Neural crest cell (in vitro differentiated cells): ENCODE measurements around the gene CLCN5. TPM values are rescaled to one million over a fixed set of nuclear protein-coding genes. Genes with fewer than 3 reads are reported as not detected.
A peak's percentile ranks its signal among the peaks of the same experiment; 100 is the strongest.

Experiments used
- DNase-seq: peaks from one replicate; pipeline ENCODE4 v3.0.0; 2021; ENCODE audit warnings: low read depth, mixed read lengths, low spot score
- H3K27ac Mint-ChIP-seq: one replicate; pipeline ENCODE4 v1.8.0; 2021; ENCODE audit warnings: mild to moderate bottlenecking, mixed read lengths; ENCODE audit not compliant: unreplicated experiment
- H3K27me3 Mint-ChIP-seq: 2 replicates; pipeline ENCODE4 v1.8.0; 2021; ENCODE audit warnings: low read depth, mild to moderate bottlenecking, mixed read lengths
- H3K36me3 Mint-ChIP-seq: 2 replicates; pipeline ENCODE4 v1.8.0; 2021; ENCODE audit warnings: low read depth, mild to moderate bottlenecking, mixed read lengths
- H3K4me1 Mint-ChIP-seq: 2 replicates; pipeline ENCODE4 v1.8.0; 2021; ENCODE audit warnings: mixed read lengths
- H3K4me3 Mint-ChIP-seq: one replicate; pipeline ENCODE4 v1.8.0; 2021; ENCODE audit warnings: mild to moderate bottlenecking, mixed read lengths
- H3K9me3 Mint-ChIP-seq: 2 replicates; pipeline ENCODE4 v1.8.0; 2021; ENCODE audit warnings: mixed read lengths
- CTCF ChIP-seq: fragments of 200-600 bp; sonication (generic); conservative IDR thresholded peaks from 2 replicates; pipeline ENCODE4 v1.5.0; 2021; ENCODE audit warnings: antibody characterized with exemption, mild to moderate bottlenecking
- total RNA-seq: library from RNA; stranded (reverse); gene quantifications from 2 replicates; pipeline ENCODE4 v1.2.1, GENCODE V29; 2021

The CLCN5 gene
- total RNA-seq, 1 donor from 2014 or later = 16.7 TPM

- TF ChIP-seq CTCF = peak; percentile 79
- no peaks in the 10 kb centered on the region for H3K4me1 Mint-ChIP-seq
- peak; percentile 33 for DNase-seq
- H3K4me3 Mint-ChIP-seq = no peak overlapping the region
- H3K36me3 Mint-ChIP-seq = no peaks in the 10 kb centered on the region
- no peaks in the 10 kb centered on the region for H3K27me3 Mint-ChIP-seq
- no peaks in the 10 kb centered on the region for H3K9me3 Mint-ChIP-seq
- H3K27ac Mint-ChIP-seq = no peak overlapping the region
These were observed 6.8 kb upstream of the CLCN5 start for GRCh38 chrX:49915361-49916222.

- Mint-ChIP-seq H3K36me3 (no peaks in the 10 kb centered on the region), H3K4me1 (peaks cover 16% of the 10 kb centered on the region), H3K27me3 (no peaks in the 10 kb centered on the region), H3K4me3 (no peak overlapping the region), H3K9me3 (no peaks in the 10 kb centered on the region), H3K27ac (no peak overlapping the region)
- peak; percentile 78 for TF ChIP-seq CTCF
- peak; percentile 40 for DNase-seq
These were observed 2.8 kb upstream of the CLCN5 start for GRCh38 chrX:49919617-49920016.

GRCh38 chrX:49921109-49921508 is 1.3 kb upstream of the CLCN5 start:
- no peak overlapping the region for H3K27ac Mint-ChIP-seq
- peaks cover 22% of the 10 kb centered on the region for H3K4me1 Mint-ChIP-seq
- TF ChIP-seq CTCF = no peak
- H3K4me3 Mint-ChIP-seq = no peak overlapping the region
- no peaks in the 10 kb centered on the region for H3K36me3 Mint-ChIP-seq
- no peaks in the 10 kb centered on the region for H3K27me3 Mint-ChIP-seq
- DNase-seq = no peak
- H3K9me3 Mint-ChIP-seq = no peaks in the 10 kb centered on the region

DNA sequence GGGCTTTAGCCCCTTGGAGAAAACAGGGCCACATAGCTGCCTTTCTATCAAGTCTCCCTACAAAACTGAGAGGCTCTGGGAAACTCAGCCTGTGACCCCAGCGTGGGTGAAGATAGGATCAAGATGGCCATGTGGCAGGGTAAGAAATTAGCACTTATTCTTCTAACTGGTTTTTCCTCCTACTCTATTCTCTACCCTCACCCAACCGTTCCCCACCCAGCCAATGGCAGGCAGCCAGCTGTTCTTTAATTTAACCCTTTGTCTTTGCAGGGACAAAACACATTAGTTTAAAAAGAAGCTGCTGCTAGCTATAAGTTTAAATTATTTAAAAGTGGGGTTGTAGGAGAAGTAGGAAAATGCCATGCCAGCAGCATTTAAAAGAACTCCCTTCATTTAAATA is 2.8 kb downstream of the CLCN5 start:
- Mint-ChIP-seq H3K36me3 (peaks cover 4% of the 10 kb centered on the region), H3K4me1 (peaks cover 31% of the 10 kb centered on the region), H3K4me3 (peak overlapping the region; percentile 87), H3K9me3 (peaks cover 5% of the 10 kb centered on the region), H3K27me3 (no peaks in the 10 kb centered on the region), H3K27ac (no peak overlapping the region)
- TF ChIP-seq CTCF = no peak
- no peak for DNase-seq

DNA sequence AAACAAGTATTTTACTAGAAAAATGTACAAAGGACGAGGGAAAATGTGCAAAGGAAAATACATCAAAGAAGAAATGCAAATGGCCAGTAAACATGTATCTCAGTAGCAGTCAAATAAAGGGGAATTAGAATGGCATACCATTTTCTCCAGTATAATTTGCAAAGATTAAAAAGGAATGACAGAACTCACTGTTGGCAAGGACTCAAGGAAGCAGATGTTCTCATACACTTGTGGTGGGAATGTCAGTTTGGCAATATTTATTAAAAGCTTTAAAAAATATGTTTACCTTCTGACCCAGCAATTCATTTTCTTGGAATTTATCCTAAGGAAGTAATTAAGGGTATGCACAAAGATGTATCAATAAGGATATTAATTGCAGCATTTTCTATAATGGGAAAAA is 7.6 kb downstream of the CLCN5 start:
- DNase-seq = no peak
- Mint-ChIP-seq H3K9me3 (peaks cover 5% of the 10 kb centered on the region), H3K4me3 (no peak overlapping the region), H3K4me1 (peaks cover 10% of the 10 kb centered on the region), H3K27me3 (no peaks in the 10 kb centered on the region), H3K36me3 (peaks cover 4% of the 10 kb centered on the region), H3K27ac (no peak overlapping the region)
- no peak for TF ChIP-seq CTCF
